ENCODE results near the gene ZNF423.

The ZNF423 gene

DNA sequence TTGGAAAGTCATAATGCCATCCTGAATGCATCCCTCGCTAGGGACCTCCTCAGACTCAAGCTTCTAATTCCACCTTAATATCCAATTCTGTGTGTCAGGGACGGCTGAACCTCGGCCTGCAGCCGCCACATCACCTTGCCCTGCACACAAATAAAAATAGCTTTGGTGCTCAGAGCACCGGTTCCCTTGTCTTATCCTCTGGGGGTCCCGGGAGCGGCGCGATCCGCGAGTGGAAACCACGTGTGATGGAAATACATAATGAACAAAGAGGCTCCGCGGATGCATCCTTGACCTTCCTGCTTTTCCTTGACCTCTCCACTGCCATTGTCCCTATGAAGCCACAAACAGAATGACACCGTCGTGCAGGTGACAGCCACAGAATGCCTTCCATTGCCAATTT, 143.4 kb downstream of the ZNF423 start:
- no peak for DNase-seq

DNA sequence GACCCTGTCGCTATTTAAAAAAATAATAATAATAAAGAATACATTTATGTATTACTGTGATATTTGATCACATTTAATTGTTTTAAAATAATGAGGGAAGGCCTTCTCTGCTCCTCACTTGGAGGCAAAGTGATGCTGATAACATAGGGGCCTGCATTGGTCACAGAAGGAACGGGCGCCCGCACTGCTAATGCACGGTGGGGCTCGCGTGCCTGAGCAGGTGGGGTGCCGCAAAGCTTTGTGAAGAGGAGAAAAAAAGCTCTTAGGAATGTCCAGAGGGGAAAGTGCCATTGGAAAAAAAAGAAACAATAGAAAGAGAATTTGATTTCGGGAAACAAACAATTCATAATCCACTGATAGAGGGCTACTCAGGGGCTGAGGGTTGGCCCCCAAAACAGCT, 143.8 kb downstream of the ZNF423 start:
- DNase-seq, result no peak

DNA sequence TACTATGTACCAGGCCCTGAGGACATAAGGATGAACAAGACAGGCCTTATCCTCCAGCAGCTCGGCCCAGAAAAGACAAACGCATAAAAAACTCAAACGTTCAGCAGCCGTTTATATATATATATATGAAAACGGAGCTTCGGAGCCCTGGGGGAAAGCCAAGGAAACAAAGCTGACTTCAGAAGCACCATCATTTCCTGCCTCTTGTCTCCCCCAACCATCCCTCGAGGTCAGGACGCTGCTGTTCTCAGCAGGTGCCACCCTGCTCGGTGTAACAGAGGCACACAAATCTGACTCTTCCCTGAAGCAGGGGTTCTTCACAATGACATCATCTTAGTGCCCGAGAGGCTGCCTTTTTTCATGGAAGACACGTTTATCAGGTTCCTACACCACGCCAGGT, 146.9 kb downstream of the ZNF423 start:
- DNase-seq, result no peak

DNA sequence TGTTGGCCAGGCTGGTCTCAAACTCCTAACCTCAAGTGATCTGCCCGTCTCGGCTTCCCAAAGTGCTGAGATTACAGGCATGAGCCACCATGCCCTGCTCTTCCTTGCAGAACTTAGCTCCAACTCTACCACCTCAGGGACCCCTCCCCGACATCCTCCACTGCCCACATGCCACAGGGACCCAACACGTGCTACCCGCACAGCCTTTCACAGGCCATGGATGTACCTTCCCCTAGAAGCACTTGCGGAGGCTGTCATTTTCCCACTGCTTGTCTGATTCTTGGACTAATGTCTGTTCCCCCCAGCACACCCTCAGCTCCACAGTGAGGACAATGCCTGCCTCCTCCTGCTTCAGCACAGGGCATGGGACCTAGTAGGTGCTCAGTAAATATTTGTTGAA, 147.4 kb downstream of the ZNF423 start:
- DNase-seq, result no peak

DNA sequence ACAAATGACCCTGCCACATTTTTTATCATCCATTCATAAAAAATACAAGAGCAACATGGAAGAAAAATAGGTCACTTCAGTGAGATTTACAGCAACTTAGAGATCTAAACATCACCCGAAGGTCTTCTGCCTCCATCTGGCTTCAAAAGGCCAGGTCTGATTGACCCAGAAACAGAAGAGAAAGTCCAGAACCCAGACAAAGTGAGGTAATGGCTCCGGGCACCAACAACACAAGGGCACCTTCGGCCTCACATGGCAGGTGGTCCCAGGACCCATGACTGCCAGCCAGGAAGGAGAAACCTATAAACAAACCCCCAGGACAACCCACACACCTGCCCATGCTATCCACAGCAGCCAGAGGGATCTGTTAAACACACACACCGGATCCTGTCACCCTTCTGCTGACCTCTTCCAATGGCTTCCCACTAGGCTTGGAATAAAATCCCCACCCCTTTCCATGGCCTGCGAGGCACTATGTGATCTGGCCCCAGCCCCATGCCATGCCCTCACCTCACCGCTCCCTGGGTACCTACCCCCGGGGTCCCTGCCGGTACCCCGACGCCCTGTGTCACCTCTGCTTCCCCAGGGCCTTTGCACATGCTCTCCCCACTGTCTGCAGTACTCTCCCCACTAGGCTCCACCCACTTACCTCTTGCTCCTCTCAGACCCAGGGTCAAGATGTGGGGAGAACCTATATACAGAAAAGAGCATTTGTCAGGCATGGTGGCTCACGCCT, 149.1 kb downstream of the ZNF423 start:
- DNase-seq, result no peak

DNA sequence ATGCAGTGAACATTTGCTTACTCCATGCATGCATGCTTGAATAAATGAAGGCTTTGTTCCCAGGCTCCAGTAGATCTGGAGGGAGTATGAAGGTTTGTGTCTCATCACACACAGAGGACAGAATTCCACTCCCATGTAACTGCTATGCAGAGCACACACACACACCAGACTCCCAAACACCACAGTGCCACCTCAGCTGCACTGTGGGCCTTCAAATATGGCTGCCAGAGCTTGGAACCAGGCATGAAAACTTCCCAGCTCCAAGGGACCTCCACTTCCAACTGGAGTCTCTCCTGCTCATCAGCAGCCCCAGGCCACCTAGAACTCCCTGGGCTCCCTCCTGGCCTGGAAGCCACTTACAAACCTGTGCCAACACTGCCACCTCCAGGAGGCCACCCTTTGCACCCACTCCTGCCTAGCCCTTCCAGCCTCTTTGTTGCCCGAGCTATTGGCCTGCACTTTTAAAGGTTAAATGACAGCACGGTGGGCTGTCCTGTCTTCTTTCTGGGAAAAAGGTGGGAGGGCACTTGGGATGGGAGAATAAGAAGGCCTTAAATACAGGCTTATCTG, 151.2 kb downstream of the ZNF423 start:
- DNase-seq, result no peak

DNA sequence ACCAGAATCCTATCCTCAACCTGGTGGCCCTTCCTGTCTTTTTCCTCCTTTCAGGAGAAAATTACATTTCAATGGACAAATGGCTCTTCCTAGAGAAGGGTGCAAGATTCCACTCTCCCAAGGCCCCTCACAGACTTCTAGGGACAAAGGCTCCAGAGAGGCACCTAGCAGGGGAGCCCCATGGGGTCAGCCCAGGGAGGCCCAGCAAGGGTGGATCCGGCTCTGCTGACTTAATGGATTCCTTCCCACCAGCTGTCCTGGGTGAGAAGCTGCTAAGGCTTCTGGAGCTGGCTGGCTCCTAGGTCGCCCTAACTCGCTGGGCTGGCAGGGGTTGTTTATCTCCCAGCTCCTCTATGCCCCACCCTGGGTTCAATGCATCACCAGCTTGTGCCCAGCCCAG, 152.4 kb downstream of the ZNF423 start:
- no peak for DNase-seq

DNA sequence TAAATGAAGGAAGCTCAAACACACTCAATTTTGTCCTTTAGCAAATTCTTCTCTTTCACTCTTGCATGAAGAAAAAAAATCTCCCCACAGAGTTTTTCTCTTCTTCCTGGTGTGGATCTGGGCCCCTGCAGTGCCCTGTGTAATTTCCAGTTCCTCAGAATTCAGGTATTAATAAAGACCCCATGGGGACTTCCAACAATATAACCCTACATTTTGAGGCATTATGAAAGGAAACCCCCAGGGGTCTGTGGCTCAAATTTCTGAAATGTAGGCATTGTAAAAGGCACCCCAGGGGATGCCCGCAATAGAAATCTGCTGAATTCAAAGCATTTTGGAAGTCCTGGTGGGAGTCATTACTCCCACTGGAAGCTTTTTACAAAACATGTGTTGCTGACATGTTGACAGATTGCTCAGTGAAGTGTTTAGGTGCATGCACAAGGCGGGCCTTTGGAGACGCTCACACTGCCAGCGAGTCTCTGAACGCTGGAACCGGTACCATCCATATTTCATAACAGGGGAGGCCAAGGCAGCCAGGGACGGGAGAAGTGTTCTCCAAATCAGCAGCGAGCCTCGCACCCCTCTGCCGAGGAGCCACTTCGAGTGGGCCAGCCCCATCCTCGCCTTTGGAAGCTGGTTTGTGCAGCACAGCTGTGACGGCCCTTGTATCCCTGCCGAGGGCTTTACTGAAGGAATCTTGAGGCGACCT, 154.0 kb downstream of the ZNF423 start:
- no peak for DNase-seq

DNA sequence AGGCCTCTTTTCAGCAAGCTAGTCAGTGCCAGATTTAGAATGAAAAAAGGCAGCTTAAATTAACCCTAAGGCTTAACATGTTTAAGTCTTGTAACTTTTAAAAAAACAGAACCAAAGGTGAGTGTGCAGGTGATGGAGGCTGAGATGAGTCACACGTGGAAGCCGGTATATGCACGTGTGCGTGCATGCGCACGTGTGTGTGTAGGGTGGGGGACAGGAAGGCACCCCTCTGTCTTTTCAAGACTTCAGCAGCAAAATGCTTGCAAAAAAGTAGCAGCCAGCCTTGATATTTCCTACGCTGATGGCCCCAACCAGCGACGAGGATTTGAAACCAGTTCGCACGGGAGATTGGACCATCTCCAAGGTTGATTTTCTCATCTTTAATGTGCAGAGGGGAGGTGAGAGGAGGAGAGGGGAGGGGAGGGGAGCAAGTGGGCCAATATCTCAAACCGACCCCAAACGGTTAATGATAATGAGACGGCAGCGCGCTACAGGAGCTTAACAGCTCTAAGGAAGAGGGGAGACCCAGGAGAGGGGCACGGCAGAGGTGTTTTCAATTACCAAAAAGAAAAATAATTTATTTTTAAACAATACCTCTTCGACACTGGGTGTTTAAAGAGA, 154.7 kb downstream of the ZNF423 start:
- no peak for DNase-seq

DNA sequence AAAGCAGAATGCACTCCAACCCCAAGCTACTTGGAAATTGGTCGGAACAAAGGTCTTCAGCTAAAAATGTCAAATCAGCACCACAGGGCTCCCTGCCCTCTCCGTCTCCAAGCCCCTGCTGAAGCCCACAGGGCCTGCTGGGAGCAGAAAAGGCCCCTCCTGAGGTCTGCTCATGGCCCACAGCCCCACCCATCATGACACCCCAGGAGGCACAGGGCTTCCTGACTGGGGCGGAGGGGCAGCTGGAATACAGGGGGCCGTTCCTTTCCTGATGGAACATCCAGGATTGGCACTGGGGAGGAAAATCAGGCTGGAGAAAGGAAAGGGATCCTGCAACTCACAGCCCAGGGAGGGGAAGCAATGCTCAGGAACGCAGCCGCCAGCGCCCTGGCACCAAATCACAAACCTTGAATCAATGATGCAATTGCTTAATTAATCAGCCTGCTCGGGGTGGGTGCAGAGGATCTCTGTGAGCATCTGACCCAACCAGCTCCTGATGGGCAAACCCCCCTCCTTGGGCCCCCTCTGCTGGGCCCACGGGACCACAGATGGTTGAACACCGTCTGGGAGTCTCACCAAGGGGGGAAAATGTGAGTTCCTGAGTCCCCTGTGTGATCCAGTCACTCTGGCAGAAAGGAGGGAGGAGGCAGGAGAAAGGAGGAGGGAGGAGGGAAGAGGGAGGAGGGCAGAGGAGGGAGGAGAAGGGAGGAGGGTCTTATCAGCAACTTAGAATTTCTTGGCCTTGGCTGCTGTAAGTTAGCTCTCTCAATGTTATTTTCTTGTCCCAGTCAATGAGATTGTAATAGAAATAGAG, 155.5 kb downstream of the ZNF423 start:
- no peak for DNase-seq

DNA sequence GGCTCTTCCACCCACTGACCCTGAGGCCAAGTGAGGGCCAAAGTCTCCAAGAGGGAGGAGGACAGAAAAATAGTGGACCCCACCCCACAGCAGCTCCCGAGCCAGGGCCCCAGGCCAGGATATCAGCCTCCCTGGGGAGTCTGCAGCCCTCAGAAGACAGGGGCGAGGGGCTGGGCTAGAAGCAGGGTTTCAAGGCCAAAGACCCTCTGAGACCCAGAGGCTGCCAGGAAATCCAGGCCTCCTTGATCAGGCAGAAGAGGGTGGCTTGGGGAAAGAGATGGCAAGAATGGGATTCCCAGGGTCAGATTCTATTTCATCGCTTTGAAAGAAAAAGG, 156.1 kb downstream of the ZNF423 start:
- DNase-seq, result no peak

DNA sequence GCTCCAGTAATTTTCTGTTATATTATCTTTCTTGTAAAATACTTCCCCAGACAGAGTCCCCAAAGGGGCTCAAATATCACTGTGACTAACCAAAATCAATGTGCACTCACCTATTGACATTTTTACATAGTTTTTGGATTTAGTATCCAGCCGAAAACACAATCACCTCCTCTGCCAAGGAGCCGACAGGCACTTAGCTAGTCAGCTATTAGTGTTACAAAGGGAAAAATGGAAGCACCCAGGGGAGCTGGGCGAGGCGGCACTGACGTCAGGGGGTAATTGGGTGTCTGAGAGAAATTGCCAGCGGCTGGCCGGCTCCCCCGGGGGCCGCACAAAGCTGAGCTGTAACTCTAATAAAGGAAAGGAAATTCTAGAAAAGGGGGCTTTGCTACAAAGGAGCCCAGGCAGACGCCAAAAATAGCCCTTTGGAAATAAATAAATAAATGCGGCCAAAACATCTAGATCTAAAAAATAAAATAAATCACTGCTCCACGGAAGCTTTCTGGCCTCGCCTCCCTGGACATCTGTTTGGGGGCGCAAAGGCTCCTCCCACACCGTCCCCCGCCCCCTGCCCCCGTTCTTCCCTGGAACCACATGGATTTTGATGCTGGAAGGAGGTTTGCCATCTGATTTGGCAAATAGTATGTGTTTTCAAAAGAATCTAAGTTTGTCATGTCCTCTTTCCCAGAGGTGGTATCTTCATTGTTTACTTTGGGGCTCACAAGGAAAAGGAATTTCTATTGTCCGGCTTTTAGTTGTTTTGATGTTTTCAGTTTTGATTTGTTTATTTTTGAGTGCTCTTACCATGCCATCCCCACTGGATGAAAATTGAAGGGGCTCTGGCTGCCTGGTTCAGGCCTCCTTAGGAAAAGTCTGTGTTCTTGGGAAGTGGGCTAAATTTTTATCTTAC, 156.7 kb downstream of the ZNF423 start:
- DNase-seq, result no peak

DNA sequence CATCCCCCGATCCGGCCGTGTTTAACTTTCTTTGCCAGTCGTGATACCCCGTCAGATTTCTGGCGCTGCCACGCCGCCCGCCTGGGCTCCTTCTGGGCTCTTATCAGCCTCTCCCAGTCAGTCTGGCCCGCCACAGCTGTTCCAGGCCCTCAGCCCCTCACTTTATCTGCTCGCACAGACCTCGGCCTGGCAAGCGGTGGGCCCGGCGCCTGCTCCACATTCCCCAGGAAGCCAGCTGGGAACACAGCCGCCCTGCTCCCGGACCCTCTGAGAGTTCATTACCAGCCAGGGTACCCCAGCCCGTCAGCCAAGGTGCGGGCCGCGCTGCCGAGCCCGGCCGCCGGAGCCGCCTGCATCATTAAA, 157.5 kb downstream of the ZNF423 start:
- no peak for DNase-seq

DNA sequence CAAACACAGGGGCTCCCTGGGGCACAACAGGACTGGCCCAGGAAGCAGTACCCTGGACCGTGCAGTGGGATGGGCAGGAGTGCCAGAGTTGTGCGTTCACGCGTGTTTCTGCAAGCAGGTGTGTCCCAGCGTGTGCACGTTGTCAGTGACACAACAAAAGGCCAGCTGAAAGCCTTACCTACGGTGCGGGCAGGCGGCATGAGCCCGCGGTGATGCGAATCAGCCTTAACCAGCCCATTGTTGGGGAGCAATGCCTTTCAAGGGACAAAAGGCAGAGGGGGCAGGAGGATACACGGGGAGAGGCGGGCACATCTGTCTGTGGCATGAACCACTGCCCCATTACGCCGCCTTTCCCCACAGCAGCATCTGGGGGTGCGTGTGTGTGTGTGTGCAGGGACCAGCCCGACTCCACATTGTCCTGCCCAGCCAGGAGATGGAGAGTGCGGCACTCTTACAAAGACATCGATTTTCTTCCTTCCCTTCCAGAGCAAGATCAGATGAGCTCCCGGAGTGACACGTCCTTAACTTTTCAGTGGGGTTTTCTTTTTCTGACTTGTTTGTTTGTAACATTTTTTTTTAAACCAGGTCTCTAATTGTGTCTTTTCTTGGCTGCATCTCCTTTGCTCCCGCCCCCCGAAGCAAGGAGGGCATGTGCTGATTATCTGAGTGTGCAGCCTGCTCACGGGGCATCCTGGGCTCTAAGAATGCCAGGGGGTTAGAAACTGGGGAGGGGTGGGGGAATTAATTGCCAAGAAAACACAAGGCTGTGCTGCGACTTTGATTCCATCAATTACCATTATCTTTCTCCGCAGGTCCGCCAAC, 158.1 kb downstream of the ZNF423 start:
- no peak for DNase-seq

DNA sequence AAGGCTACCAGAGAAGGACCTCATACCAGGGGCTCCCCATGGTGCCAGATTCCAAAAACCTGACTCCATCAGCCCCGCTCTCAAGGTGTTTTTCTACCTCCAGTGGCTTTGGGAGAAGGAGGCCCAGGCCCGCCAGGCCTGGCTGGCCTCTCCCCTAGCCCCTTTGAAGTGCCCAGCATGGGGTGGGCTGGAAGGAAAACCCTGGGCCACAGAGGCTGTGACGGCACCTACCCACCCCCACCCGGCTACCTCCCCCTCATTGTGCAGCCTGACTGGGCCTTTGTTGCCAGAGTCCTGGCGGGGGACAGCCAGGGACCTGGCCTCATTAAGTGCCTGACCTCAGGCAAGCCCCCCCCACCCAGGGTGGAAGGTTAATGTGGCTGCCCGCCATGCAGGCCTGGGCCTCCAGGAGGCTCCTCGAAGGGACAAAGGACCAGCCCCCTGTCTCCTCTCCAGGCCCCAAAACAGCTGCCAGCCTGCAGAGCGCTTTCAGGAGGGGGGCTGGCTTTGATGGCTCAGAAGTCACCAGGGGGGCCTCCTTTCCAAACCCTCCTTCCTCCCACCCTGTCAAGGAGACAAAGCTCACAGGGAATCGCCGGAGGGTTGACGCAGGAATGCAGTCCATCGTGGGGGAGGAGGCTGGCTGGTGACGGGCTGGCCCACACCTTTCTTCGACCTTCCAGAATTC, 159.4 kb downstream of the ZNF423 start:
- DNase-seq, result no peak

DNA sequence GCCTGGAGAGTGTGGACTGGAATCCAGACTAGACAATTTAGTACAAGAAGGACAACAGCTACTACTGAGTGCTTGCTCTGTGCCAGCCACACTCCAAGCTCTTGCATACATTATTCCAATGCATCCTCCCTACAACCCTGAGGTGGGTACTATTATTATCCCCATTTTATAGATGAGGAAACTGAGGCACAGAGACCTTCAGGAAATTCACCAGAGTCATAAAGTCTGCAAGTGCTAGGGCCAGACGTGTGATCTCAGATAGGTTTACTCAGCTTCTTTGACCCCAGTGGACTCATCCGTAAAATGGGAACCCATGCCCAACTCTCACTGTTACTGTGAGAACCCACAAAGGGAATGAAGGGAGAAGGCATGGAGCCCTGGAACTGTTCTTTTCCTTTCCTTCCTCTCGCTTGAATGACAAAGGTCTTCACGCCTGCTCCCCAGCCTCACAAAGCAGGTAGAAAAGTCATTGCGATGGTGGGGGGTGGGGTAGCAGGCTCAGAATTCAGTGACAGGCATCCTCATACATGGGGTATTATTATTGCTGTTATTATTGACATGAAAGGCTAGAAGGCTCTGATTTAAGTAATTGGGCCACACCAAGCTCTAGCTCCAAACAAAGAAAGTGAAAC, 160.0 kb downstream of the ZNF423 start:
- no peak for DNase-seq

DNA sequence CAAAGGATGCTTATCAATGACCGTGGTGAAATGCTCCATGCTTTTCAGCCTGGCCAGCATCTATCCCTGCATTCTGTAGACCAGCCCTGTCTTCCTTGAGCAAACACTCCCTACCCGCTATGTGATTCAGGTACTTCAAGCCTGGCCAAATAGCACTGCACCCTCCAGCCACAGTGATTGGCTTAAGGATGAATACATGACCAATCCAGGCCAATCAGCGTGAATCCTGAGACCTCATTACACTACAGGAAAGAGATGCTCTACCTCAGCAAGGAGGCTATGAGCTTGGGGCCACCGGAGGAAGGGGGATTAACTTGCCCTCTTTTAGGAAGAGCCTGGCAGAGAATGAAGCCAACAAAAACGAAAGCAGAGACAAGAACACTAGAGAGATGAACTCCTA, 162.5 kb downstream of the ZNF423 start:
- no peak for DNase-seq

DNA sequence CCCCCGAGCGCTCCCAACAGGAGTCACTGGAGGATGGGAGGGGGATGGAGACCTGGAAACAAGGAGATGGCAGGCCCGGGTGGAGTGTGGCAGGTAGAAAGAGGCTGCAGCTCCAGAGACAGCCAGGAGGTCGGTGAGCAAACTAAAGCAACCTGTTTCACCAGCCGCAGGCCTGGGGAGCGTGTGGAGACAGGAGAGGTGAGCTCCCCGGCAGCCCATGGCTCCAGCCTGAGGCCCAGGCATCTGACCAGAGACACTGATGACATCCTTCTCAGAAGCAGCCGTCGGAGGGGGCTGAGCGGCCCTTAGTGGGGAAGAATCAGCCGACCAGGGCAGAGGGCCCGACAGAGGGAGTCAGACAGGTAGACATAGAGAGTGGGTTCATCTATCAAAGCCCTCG, 165.1 kb downstream of the ZNF423 start:
- DNase-seq, result no peak

DNA sequence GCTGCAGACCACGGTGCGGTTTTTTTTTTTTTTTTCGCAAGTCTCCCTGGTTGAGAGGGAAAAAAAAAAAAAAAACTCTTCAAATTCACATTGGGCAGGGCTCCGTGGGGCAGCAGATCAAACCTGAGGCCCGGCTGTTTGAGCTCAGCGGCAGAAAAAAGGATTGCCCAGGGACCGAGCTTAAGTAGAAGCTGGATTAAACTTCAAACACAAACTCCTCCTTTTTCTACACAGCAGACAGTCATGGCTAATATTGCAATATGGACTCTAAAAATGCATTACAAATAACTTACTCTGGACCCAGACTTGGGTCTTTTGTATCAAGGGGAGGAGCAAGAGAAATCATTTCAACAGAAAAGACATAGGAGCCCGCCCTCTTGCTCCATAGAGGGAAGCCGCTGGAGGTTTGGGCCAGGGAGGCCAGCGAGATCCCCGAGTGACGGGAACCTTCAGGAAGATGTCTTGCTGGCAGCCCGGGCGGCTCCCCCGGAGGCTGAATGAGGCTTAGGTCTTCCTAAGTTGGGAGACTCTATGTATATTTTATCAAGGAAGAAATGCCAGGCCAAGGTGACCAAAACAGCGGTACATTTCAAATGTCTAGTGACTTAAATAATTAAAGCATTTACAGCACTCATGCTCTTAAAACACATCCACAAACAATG, 167.7 kb downstream of the ZNF423 start:
- DNase-seq, result no peak

All from DMS79 (cell line).